Amygdala (tissue), 56 donors: ENCODE results near the gene HECTD4.
A peak's percentile ranks its signal among the peaks of the same experiment; 100 is the strongest.
"Not testable (repeated sequence)": the region's sequence is repeated elsewhere in the genome, so short reads cannot be mapped to it uniquely, and the experiment has no call there.

Experiments
- DNase-seq, 56 donors: peaks; one replicate each; lab custom pipeline; 2025; lab: John Stamatoyannopoulos, UW

The HECTD4 gene, protein sequence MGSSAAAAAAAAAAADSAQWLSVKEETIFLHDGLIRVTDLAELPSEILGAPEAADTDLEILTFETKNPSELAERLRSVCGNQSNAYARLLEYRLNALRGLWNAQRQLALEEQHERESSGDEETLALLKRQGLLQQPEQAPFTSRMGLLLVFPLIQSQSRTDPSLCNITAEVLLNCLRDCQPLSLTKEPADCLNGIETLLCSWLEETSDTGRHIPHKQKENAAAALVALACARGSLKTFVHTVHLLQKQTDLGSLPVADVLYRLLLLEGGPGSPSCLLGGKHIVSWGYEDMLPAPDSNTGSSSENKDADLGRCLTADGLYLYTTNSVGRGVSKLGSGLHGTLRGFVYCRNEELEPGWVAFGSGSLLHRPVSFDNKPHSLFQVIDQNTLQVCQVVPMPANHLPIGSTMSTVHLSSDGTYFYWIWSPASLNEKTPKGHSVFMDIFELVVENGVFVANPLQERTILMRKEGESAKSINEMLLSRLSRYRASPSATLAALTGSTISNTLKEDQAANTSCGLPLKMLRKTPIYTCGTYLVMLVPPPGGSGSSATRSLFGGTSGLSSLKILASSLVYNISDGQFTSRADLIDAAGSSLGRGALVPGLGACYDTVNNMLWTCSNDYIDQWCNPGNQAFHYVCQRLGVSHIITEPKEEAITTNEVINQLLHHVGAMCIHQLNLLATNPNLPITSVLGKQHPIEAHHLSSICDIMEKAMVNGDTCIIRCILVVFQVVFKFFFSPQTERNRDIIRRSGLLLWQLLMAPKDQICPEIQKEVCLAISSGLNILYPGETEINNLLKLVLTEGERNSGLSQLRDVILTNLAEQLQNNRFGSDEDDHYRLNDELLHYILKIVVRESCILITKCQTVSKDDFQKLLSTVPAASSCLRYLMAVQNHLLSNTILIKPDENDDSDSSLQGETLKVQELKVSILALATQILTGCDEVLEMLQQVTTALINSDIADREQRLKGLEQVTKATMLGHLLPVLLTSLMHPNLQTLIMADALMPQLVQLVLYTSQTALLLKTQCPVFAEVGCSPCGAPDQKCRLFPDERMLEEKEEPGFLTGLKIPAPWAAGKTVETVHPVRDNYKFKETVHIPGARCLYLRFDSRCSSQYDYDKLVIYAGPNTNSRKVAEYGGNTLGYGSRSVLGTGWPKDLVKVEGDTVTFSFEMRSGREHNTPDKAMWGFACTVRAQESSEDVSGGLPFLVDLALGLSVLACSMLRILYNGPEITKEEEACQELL (N-terminal part only)

GRCh38 chr12:112381883-112382796 is at the start of gene HECTD4:
Gene HECTD4 (minus strand): TSS chr12:112382431. CDS start chr12:112382128, 303 bp downstream.
- peak in 55 of 56 donors; percentile 54 to 98 (median 87) for DNase-seq

- DNase-seq, result no peak
Measured at GRCh38 chr12:112431965-112432364, 49.7 kb upstream of the HECTD4 start.

DNA sequence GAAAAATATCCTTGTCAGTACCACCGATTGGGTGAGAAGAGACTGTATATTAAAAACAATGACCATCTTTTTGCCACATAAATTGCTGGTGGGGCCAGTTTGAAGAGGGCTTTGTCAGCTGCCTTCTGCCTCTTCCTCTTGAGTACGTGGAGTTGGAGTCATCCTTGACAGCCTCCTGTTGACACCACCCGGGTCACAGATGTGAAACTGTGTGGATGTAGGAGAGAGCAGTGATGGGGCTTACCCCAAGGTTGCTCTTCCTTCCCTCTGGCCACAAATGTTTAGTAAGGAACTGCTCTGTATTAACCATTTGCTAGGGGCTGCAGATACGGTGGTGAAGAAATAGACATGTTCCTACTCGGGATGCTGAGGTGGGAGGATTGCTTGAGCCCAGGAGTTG is 48.7 kb upstream of the HECTD4 start:
- no peak for DNase-seq

- no peak for DNase-seq
Measured at GRCh38 chr12:112427760-112428159, 45.5 kb upstream of the HECTD4 start.

GRCh38 chr12:112425582-112426382 is 43.6 kb upstream of the HECTD4 start:
- DNase-seq, result no peak

GRCh38 chr12:112424126-112424525 is 41.9 kb upstream of the HECTD4 start:
- DNase-seq, result peak in 1 of 56 donors; percentile 5

DNA sequence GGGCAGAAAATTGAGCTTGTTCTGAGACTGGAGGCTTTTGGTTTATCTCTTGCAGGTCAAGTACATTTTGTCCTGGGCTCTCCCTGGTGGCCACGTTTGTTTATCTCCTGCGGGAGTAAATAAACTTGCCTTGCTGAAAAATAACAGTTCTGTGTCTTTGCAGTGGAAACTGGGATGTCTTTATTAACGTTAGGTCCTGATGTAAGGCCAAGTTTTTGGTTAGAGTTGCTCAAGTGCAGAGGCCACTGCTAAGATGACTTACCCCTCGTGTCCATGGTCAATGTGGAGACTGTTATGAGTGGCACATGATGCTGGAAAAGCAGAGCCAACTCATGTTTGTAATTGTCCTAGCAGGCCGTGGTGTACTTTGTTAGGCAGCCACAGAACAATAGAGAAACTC is 40.3 kb upstream of the HECTD4 start:
- peak in 44 of 56 donors; percentile 3 to 83 (median 35) for DNase-seq

- DNase-seq, result no peak
Measured at GRCh38 chr12:112421363-112421762, 39.1 kb upstream of the HECTD4 start.

DNA sequence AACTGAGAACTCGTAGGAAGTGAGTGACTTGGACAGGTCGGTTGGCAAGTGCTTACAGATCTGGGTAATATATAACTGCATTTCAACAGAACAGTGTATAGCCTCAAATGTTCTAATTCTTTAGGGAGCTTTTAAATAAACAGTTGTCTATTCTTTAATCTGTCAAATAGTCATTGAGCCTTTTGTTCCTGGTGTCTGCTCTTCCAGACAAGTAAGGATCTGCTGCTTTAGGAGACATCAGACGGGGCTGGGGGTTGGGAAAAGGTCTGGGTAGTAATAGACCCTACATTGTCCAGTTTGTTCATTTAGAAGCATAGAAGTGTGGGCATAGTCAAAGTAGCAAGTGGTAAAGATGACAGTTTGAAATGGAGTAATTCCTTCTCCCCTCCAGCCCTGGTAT is 38.5 kb upstream of the HECTD4 start:
- DNase-seq, result no peak

DNA sequence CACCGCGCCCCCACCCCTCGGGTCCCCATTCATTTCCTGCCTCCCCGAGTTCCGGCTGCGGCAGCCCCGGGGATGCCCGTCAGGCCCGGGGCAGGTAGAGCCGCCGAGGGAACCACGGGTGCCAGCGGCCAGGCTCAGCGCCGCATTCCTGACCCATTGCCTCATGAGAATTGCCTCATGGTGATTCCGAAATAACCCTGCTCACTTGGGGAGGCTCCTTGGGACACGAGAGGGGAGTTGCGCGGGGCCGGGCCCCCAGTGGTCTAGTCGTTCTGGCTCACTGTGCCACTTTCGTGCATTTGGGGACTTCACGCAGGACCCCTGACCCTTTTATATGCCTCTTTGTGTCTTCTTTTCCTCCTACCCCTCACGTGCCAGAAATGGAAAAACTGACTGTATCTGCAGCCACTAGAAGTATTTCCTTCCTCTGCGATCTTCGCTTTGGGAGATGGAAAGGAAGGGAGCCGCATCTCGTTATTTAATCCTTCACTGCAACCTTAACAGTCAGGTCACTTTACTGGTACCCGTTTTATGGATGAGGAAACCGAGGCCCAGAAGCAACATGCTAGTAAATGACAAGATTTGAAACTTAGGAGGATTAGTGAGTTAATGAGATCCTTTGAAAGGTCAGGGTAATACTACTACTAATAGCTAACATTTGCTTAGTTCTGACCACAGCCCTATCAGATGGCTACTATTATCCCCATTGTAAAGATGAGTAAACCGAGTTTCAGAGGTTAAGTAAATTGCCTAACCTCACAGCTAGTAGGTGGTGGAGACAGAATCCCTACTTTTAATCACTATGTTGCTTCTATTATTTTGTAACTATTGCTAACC is 37.3 kb upstream of the HECTD4 start:
- DNase-seq, result peak in 14 of 56 donors; percentile 5 to 66 (median 37)

GRCh38 chr12:112418608-112419296 is 36.5 kb upstream of the HECTD4 start, which contains the start of gene PTPN11:
Gene PTPN11 (plus strand): TSS chr12:112418947. CDS start chr12:112419112, 165 bp downstream.
- peak; percentile 20 to 91 (median 79) for DNase-seq

DNA sequence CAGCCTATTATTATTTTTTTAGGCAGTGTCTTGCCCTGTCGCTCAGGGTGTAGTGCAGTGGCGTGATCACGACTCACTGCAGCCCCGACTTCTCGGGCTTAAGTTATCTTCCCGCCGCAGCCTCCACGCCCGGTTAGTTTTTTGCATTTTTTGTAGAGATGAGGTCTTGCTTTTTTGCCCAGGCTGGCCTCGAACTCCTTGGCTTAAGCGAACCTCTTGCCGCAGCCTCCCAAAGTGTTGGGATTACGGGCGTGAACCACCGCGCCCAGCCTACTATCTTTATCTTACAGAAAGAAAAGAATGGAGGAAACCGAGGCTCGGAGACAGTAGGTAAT is 36.0 kb upstream of the HECTD4 start:
- no peak for DNase-seq

- not testable (repeated sequence) for DNase-seq
Measured at GRCh38 chr12:112415457-112415856, 33.2 kb upstream of the HECTD4 start.

DNA sequence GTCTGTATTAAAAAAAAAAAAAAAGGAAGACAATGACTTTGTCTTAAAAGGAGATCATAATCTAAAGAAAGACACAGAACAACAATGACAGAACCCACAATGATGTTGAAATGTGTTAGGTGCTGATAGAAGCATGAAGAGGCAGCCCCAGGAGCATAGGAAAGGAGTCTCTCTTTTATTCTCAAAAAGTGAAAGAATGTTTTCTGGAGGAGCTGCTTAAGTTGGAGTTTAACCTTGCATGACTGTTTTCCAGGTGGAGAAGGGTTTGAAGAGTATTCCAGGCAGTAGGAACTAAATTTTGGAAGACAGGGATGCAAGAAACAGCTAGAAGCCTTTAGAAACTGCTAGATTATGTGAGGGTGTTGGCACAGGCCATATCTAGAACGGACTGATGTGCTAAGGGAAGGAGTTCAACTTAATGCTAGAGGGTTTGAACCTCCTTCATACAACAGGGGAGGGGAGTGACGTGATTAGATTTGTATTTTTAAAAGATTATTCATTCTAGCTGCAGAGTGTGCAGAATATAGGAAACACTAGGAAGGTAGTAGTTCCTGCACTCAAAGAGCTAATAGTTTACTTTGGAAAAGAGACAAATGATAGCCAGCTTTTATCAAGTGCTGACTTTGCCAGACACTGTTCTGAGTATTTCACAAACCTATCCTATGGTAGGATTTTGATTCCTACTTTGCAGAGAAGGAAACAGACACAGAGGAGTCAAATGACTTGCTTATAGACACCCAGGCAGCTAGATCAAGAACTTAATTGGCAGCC is 31.8 kb upstream of the HECTD4 start:
- no peak for DNase-seq

GRCh38 chr12:112409906-112410244 is 27.6 kb upstream of the HECTD4 start:
- DNase-seq, result no peak
